Kasumi-1 (cell line): ENCODE data around the gene TTC6.
"Not testable (repeated sequence)": the region's sequence is repeated elsewhere in the genome, so short reads cannot be mapped to it uniquely, and the experiment has no call there.

Source experiments
- DNase-seq, 2 experiments: peaks; one replicate each; lab custom pipeline; 2025; lab: John Stamatoyannopoulos, UW

The TTC6 gene

GRCh38 chr14:37594971-37595808 lies at the start of gene TTC6, which contains the start of gene FOXA1:
Gene TTC6 (plus strand): TSS chr14:37595629. CDS start chr14:37622065, 26,436 bp downstream.
Gene FOXA1 (minus strand): TSS chr14:37595249. CDS start chr14:37594972, 277 bp downstream.
- peak; percentile 7 to 19 for DNase-seq

DNA sequence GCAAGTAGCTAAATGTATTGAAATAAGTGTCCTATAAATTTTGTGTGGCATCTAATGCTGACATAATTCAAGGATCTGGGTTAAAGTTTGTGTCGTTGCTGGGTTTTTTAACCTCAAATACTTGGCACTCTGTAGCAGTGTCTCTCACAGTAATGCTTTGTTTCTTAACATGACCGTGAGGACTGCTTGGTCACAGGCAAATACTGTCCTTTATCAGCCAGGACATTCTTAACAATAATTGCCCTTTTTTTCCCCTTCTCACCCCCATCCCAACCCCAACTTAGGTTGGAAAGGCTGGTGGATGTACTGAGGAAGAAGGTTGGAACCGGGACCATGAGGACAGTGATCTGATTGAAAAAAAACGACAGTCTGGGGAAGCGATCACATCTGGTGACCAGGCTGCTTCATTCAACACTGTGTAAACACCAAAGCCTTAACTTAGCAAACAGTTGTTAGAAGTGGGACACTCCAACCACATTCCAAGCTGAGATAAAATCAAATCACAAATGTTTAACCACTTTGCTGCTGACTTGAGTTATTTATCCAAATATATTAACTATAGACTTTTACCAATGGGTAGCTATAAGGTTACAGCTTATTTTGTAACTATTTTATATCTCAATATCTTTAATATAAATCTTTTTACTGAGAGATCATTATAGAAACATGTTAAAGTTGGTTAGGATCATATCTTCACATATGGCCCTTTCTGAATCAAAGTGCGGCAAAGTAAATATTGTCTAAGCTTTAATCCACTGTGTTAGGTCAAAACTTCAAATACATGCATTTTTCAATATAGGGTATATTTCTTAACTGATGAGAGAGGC lies 48.6 kb upstream of the TTC6 start:
- no peak for DNase-seq

- no peak for DNase-seq
Measured at GRCh38 chr14:37550511-37550910, 44.9 kb upstream of the TTC6 start.

DNA sequence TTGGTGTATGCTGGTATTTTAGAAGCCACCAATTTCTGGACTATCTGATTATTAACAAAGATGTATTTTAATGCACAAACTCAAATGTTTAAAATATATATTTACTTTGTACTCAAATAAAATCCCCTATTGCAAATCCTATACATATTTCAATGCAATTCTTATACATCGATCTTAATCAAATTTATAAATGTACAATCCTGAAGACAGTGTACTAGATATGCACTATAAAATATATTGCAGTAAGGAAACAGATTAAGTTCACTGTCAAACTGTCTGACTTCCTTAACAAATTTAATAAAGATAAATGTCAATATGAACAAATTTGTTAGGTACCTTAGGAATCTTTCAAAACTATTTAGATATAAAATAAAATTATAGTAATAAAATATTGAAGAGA lies 44.3 kb upstream of the TTC6 start:
- no peak for DNase-seq

GRCh38 chr14:37553935-37554550 lies 41.4 kb upstream of the TTC6 start:
- no peak for DNase-seq

GRCh38 chr14:37555596-37555995 lies 39.8 kb upstream of the TTC6 start:
- DNase-seq = not testable (repeated sequence)

- DNase-seq = no peak
Measured at GRCh38 chr14:37558740-37559139, 36.7 kb upstream of the TTC6 start.

DNA sequence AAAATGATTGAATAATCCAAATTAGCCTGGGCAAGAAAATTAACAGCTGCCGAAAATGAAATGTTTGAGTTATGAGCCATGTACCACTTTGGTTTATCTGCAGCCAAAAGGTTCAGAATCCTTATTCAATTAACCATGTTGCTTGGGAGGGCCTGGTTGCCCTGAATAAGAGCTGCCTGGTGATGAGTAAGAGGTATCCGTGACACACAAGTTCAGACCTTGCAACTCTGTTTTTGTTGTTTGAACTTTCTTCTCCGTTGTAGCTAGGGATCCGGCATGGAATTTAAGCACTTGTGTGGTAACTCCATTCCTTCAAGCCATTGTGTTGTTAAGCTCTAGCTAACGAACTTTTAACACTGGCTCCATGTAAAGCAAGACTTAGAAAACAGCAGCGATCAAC lies 36.0 kb upstream of the TTC6 start:
- no peak for DNase-seq

DNA sequence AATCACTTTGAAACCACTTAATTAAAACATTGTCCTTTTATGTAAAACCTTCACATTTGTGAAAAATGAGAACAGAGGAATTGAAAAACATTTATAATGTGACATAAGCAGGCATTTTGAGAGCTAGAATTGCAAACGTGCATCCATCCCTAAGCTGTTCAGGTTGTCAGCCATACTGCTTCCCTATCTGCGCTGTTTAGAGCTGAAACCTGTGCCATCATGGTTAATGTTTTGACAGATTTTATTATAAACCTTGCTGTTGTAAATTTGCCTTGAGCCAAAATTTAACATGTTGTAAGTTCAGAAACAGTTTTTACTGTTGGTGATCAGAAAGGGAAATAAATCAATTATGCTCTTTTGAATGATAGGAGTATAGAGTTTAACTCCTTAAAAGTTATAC lies 32.2 kb upstream of the TTC6 start:
- DNase-seq = no peak

GRCh38 chr14:37565550-37565949 lies 29.9 kb upstream of the TTC6 start:
- no peak for DNase-seq

GRCh38 chr14:37566811-37567371 lies 28.5 kb upstream of the TTC6 start:
- no peak for DNase-seq

DNA sequence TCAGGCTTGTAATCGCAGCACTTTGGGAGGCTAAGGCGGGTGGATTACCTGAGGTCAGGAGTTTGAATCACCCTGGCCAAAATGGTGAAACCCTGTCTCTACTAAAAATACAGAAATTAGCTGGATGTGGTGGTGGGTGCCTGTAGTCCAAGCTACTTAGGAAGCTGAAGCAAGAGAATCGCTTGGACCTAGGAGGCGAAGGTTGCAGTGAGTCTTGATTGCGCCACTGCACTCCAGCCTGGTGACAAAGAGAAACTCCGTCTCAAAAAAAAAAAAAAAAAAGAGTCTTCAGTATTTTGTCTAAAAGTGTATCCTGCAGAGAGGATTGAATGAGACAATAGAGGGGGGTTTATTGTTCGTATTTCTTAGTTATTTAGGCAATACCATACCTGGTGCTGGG lies 25.7 kb upstream of the TTC6 start:
- DNase-seq = no peak

- DNase-seq = no peak
Measured at GRCh38 chr14:37571391-37571790, 24.0 kb upstream of the TTC6 start.

- no peak for DNase-seq
Measured at GRCh38 chr14:37573356-37573755, 22.1 kb upstream of the TTC6 start.

DNA sequence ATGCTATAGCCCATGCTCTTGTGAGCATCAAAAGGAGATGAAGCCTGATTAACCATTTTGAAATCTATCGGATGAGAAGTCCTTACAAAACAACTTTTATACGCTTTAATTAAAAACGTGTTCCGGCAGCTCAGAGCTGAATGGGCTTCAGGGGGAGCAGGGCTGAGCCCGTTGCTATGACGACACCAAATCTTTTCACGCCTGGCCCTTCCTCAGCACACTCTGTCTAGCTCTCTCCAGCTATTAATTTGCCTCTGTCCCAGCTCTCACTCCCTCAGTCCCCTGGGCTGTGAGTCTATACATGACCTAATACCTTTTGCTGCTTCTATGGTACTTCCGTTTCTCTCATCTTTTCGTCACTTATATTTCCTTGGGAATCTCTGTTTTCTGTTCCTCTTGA lies 16.2 kb upstream of the TTC6 start:
- no peak for DNase-seq

- DNase-seq = no peak
Measured at GRCh38 chr14:37580146-37580545, 15.3 kb upstream of the TTC6 start.

GRCh38 chr14:37583358-37584210 lies 11.8 kb upstream of the TTC6 start:
- no peak for DNase-seq

- no peak for DNase-seq
Measured at GRCh38 chr14:37584211-37585100, 11.0 kb upstream of the TTC6 start.

DNA sequence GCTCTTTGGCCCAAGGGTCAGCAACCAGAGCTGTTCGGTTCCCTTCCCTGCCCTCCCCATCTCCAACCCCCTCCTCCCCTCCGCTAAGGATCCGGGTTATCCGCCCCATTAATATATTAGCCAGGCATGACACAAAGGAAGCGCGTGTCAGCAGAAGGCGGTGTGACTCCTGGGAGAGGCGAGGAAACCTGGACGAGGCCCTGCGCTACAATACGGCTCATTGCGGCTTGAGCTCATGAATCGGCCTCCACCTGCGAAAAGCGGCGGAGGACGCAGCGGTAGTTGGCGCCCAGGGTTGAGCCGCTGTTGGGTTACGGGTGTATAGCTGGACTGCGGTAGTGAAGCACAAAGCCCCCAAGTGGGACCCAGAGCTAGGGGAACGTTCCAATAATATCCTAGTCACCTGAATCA lies 10.3 kb upstream of the TTC6 start:
- no peak for DNase-seq
